ENCODE measurements around the gene POU3F3.

POU3F3 gene

DNA sequence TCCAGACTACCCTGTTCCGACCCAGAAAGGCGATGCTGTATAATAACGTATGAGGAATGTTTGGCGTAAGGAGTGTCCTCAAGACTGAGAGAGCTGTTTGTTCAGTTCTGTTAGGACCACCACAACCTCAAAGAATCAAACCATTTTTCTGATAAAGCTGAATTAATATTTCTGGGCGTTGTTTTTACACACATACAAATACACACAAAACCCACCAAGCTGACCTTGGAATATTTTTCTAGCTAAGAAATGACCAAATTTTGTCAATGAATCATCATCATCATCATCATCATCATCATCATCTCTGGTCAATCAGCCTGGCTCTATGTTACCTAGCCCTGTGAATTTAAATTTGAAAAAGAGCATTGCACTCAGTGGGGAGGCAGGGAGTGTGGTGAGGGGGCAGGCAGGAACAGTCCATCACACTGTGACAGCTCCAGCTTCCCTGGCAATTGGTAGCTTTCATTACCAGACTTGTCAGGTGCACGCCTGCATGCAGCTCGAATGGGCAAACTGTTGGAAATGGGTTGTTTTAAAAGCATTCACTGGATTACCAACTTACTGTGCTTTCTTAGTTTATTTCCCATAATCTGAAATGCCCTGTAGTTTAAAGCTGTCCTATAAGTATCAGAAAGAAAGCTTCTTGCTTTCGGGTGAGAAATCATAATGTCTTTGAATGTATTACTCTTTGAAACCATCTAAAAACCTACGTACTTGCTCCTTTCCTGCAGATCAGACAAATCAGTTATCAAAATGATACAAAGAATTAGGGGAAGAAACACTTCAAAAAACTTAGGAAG lies 6.9 kb upstream of the POU3F3 start:
- no peak for DNase-seq (ENCODE audit: low read depth)

DNA sequence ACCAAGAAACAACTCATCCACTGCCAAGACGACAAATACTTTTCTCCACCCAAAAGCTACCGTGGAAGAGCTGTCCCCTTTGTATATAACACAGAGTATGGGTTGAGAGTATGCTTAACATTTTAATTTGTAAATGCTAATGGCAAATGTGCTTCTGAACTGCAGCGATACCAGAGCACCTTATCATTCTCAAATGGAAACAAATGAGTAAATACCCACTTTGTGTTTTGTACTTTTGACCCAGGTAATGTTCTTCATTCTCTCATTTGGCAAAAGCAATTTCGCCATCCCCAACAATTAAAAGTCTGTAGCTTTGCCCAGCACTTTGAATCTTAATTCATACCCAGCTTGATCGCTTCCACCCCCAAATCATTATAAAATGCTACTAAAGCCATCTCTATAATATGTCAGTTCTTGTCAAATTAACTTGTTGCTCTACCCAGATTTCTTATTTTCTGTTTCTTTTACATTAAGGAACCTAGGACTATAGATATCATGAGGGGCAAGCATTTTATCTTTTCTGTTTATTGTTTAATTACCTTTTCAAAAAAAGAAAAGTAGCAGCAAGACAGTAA lies 6.2 kb upstream of the POU3F3 start:
- no peak for DNase-seq (ENCODE audit: low read depth)

DNA sequence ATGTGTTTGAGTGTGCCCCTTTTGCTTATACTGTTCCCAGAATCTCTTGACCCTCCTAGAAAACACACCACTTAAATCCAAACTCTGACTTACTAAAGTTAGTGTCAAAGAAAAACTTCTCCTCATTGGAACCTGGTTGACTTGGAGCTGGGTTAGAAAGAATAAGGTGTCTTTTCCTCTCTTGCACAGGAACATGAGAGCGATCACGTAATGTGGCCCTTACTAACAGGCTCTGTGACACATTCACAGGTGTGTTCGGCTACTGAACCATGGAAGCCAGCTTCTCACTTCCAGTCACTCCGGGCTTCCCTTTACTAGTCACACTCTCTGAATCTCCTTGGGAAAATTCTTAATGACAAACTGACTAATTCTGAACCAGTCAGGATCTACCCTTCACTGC lies 5.4 kb upstream of the POU3F3 start:
- no peak for DNase-seq (ENCODE audit: low read depth)

DNA sequence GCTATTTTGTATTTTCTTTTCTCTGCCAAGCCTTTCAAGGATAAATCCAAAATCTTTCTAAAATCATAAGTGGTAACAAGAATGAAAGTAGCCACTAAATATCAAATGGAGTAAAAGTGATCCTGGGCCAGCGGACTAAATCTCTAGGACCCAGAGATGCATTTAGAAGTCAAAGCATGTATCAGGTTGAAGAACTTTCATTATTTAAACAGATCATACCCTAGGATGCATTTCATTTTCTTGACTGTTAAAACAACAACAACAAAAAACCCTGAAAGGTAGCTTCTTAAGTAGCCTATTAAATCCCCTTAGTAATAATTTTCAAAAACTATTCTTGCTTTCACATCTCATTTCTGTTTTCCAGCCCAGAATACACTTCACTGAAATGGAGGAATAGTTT lies 4.8 kb upstream of the POU3F3 start:
- DNase-seq (ENCODE audit: low read depth), result no peak

DNA sequence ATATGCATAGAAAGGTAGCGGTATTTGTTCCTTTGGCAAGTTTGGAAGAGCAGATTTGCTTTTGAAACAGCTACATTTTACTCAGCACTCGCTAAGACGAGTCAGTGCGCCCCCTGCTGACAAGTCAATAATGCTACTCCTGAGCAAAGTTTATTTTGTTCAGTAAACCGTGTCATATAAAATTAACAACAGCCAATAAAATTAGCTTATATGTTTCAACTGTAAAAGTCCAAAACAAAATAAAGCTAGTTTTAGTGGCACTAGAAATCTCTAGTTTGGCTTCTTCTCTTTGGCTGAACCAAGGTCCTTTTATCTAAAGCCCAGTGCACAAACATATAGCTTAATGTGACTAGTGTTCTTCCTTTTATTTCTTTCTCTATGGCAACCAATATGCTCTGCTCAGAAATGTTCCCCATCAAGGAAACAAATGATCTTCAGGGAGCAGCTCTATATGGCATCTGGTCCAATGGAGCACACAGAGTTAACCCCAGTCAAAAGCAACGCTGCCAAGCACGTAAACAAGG lies 4.2 kb upstream of the POU3F3 start:
- peak; percentile 49 for DNase-seq (ENCODE audit: low read depth)

DNA sequence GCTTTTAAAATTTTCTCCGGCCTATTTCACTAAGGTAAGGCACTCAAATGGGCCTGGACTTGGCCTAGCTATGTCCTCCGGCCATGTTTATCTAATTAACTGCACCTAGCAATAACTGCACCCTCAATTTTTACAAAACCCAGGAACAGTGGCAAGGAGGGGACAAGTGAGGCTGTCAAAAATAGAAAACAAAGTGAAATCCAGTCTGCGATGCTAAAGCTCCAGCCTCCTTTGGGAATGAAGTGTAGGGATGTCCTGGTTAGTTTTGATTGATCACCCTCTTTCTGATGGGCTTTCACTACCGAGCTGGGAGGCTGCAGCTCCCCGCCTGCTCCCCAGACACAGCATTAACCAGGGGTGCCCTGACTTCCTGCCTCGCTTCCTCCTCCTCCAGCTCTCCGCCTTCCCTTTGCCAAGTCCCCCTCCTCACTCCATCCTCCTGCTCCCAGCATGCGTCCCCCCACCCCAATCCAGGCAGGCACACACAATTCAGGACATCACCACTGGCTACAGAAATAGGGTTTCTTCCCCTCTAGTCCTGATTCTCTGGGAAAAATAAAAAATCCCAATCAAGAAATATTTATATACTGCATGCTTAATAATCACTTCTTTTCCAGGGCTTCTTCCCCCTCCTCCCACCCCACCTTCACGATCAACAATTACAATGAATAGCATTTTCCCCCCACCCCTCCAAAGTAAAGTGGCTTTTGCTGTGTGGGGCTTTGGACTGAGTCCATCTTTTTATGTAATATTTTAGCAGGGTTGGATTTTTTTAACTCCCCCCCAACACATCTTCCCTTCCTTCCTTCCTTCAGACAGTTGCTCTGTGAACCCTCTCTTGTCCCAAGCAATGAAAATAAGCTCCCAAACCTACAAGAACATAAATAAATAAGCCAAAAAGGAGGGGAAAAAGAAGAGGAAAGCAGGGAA lies 3.3 kb upstream of the POU3F3 start:
- DNase-seq (ENCODE audit: low read depth), result no peak

DNA sequence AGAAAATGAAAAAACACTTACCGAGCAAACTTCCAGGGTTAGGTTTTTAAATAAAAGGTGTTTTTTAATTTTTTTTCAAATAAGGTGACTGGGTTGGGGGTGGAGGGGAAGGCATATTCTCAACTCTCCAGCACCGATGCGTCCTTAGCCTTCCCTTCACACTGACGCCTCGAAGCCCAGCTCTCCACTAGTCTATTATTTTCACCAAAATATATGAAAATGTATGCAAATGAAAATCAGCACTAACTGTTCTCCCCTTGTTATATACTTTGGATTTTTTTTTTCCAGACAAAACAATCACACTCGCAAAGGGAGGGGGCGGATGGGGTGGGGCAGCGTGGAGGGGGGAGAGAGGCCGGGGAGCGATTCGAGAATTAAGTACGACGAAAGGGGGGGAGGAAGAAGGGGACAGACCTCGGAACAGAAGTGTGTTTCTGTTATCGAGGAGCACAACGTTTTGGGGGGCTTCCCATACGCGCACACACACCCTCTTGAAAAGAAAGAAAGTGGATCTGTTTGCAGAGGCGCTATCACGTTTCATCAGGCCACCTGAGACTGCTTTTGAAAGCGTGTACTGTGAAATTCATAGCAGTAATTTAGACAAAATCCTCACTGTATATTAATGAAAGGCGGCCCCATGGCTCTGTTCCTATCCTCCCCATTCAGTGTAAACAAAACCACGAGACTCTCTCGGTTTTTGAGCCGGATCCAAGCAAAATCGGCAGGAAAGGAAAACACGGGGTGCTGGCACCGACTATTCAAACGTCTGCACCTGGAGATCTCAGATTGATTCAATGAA lies 2.4 kb upstream of the POU3F3 start:
- DNase-seq (ENCODE audit: low read depth), result no peak

DNA sequence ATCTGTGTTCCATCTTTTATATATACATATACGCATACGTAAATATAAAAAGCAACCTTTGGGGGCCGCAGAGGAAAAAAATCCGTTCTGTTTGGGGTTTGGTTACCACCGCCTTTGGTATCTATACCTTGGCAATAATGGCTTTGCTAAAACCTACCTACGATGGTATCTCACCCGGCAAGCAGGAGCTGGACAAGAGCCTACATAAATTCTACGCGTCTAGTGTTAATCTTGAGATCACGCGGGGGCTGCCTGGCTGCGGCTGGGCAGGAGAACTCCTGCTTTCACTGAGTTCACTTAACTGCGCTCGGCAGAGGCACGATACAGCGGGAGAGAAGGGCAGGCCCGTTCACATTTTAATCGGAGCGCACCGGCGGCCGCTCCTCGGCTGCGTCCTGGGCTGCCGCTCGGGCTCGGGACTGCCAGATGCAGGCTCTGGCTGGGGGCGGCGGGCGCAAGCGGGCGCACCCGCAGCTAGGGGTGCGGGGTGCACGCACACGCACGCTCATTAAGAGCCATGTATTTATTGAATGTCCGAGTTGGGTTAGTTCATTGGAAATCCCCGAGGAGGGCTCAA lies 1.7 kb upstream of the POU3F3 start:
- no peak for DNase-seq (ENCODE audit: low read depth)

DNA sequence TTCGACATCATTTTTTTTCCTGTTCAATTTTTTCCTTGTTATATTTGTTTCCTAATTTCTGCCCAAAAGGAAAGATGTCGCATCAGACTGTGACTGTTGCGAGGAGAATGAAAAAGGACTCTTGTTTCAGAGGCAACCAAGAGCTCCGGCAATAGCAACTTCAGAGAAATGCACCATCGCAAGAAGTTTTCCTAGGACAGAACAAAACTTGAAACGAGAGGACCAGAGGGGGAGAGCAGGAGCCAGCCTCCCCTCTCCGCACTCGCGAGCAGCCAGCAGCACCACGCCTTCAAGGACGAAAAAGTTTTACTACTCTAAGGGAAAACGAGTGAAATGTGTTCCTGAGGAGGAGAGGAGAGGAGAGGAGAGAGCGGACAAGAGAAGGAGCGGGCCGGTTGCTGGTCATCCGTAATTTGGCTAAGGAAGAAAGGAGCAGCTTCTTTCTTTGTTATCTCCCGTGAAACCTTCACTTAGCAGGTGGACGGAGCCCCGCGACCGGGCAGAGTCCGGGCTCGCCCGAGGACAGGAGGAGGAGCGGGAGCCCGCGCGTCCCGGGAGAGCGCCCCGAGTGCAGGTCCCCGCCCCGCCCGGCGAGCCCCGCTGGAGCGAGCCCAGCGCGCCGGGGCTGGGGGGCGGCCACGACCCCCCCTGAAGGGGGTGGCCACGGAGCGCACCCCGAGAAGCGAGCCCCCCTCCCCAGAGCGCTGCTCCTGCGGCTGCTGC lies 744 bp downstream of the POU3F3 start:
- no peak for DNase-seq (ENCODE audit: low read depth)

DNA sequence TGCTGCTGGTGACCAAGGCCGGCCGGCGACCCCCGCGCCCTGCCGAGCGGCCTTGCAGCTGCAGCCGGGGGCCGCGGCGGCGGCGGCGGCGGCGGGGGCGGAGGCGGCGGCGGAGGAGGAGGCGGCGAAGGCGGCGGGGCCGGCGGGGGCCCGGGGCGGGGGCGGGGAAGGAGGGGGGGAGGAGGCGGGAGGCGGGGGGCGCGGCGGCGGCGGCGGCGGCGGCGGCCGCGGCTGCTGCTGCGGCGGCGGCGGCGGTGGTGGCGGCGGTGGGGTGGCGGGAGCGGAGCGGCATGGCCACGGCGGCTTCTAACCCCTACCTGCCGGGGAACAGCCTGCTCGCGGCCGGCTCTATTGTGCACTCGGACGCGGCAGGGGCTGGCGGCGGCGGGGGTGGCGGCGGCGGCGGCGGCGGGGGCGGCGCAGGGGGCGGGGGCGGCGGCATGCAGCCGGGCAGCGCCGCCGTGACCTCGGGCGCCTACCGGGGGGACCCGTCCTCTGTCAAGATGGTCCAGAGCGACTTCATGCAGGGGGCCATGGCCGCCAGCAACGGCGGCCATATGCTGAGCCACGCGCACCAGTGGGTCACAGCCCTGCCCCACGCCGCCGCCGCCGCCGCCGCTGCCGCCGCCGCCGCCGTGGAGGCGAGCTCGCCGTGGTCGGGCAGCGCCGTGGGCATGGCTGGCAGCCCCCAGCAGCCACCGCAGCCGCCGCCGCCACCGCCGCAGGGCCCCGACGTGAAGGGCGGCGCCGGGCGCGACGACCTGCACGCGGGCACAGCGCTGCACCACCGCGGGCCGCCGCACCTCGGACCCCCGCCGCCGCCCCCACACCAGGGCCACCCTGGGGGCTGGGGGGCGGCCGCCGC lies 1.5 kb downstream of the POU3F3 start:
- no peak for DNase-seq (ENCODE audit: low read depth)

DNA sequence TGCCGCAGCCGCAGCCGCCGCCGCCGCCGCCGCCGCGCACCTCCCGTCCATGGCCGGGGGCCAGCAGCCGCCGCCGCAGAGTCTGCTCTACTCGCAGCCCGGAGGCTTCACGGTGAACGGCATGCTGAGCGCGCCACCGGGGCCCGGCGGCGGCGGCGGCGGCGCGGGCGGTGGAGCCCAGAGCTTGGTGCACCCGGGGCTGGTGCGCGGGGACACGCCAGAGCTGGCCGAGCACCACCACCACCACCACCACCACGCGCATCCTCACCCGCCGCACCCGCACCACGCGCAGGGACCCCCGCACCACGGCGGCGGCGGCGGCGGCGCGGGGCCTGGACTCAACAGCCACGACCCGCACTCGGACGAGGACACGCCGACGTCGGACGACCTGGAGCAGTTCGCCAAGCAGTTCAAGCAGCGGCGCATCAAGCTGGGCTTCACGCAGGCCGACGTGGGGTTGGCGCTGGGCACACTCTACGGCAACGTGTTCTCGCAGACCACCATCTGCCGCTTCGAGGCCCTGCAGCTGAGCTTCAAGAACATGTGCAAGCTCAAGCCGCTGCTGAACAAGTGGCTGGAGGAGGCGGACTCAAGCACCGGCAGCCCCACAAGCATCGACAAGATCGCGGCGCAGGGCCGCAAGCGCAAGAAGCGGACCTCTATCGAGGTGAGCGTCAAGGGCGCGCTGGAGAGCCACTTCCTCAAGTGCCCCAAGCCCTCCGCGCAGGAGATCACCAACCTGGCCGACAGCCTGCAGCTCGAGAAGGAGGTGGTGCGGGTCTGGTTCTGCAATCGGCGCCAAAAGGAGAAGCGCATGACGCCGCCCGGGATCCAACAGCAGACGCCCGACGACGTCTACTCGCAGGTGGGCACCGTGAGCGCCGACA lies 2.4 kb downstream of the POU3F3 start:
- no peak for DNase-seq (ENCODE audit: low read depth)

DNA sequence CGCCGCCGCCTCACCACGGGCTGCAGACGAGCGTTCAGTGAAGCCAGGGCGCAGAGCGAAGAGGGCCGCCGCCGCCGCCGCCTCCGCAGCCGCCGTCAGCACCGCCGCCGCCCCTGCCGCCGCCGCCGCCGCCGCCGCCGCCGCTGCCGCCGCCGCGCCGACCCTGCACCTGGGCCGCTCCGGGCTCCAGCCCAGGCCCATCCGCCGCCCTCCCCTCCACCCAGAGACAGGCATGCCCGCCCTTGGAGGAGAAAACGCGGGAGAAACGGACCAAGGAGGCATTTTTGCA lies 3.0 kb downstream of the POU3F3 start:
- no peak for DNase-seq (ENCODE audit: low read depth)

DNA sequence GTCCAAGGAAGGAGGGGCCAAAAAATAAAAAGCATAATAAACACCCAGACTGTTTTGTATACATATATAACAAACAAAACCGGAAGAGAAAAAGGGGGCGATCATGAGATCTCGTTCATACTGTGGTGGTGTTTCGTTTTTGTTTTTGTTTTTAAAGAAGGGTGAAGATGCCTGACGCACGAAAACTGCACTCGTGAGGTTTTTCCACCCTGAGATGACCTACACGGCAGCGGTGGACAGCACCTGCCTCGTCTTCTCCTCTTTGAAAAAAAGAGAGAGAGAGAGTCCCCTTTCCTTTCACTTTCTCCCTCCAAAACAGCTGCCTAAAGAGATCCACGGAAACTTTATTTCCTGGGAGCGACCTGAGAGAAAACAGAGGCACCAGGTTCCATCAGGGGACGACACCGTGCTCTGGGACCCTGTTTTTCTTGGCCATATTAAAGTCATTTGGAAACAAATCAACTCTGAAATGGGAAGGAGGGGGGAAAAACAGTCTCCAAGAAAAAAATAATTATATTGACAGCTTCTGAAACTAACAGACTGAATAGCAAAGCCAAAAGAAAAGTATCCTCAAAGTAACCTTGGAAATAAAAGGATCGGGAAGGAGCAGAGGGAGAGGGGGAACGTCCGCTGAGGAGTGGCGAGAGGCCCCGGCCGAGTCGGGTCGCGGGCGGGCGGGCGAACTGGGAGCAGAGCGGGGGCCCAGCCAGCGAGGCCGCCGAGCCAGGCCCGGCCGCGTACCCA lies 3.5 kb downstream of the POU3F3 start:
- DNase-seq (ENCODE audit: low read depth), result no peak

DNA sequence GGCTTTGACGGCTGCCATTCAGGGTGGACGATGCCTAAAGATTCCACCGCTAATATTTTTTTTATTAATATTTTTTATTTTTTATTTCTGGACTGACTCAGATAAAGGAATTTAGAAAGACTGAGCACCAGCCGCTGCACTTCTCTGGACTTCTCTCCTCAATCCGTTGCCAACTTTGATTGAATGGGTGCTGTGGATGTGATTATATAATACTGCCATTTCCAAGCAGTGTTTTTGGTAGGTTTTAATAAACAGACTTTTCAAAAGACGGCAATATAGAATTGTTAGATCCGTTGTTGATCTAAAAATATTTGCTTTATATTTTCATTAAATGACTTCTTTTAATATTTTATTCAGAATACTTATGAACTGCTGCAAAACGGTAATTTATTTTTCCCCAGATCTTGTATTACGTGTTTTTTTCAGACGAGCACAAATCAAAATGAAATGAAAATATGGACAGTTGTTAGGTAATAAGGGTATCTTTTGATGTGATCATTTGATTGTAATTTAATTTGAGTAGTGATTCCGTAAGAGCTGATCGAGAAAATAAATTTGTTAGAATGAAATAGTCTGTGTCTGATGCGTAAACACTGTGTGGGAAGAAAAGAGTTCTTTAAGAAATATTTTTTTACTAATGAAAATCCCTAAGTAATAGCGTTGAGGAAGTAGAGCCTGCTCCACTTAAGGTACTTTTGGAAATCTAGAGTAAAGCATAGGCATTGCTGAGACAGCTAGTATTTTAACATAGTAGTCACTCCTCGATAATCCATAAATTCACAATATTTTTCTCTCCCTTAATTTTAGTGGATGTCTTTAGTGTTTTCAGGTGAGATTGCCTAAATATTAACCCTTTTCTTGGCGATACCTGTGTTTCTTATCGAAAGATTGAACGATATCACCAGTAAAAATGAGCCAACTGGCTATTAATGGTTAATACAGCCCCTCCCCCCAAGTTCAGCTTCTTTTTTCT lies 4.4 kb downstream of the POU3F3 start:
- DNase-seq (ENCODE audit: low read depth), result no peak

DNA sequence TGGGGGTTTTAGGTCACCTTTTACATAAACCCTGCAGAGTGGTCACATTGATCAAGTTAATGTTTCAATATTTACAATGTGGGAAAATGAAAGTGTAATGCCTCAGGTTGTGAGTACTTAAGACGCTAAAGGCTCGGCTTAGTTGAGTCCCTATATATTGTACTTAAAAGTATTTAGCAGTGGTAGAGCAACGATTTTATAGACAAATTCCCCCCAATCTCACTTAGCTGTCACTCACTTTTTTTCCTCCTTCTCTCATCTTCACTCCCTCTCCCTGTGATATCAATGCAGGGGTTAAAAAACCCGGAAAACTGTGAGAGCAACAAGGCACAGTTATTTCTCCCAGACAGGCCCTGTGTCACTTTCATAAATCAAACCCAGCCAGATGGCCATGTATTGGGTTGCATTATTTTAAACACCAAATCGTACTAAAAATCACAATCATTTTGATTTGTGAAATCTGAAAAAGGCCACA lies 5.4 kb downstream of the POU3F3 start:
- no peak for DNase-seq (ENCODE audit: low read depth)

DNA sequence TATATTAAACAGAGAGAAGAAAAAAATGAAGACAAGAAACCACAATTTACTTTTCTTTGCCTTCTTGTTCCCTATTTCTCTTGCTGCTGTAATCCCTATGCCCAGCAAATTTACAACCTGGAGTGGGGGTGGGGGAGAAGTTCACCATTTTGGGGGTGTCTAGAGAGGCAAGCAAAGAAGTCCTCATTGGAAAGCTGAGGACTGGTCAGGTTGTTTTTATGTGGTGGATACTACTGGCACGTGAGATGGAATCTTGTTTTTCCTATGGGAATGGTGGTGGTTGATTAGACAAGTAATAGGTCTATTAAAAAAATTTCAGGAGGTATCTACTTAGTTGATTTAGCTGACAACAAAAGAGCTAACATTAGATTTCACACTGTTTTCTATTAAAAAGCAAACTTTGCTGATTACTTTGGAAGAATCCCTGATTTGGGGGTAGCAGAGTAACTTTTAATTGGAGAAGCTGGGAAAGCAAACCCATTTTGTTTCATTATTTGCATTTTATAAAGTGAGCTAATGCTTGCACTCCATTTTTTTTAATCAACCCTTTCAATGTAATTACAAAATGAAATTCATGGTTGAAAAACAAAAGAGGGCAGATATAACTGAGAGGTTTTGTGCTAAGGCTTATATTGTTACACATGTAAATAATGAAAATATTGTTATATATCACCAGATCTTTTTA lies 6.0 kb downstream of the POU3F3 start:
- no peak for DNase-seq (ENCODE audit: low read depth)
